H9 (cell line): Measurements from ENCODE around the gene MOAP1. TPM values are rescaled to one million over a fixed set of nuclear protein-coding genes. Genes with fewer than 3 reads are reported as not detected.

Experiments used
- DNase-seq: peaks from one replicate; pipeline ENCODE4 v3.0.0-alpha.2; 2017
- H2AFZ ChIP-seq: one replicate; pipeline ENCODE4 v1.6.1; 2013; ENCODE audit warnings: mild to moderate bottlenecking, low read length, control low read depth, moderate library complexity
- H2AK5ac ChIP-seq: 2 replicates; pipeline ENCODE4 v1.6.1; 2013; ENCODE audit warnings: low read length, control low read depth, mixed read lengths; ENCODE audit not compliant: insufficient read length
- H2BK120ac ChIP-seq: one replicate; pipeline ENCODE4 v1.6.1; 2013; ENCODE audit warnings: low read depth, mild to moderate bottlenecking, low read length, control low read depth, inconsistent platforms; ENCODE audit not compliant: poor library complexity, severe bottlenecking
- H2BK12ac ChIP-seq: 2 replicates; pipeline ENCODE4 v1.6.1; 2013; ENCODE audit warnings: low read length, control low read depth, mixed read lengths, low read depth; ENCODE audit not compliant: insufficient read length
- H2BK15ac ChIP-seq: 2 replicates; pipeline ENCODE4 v1.6.1; 2013; ENCODE audit warnings: low read depth, low read length, control low read depth
- H2BK20ac ChIP-seq: one replicate; pipeline ENCODE4 v1.6.1; 2013; ENCODE audit warnings: low read depth, mild to moderate bottlenecking, low read length, control low read depth, inconsistent platforms; ENCODE audit not compliant: poor library complexity, severe bottlenecking
- H2BK5ac ChIP-seq: 2 replicates; pipeline ENCODE4 v1.6.1; 2013; ENCODE audit warnings: low read length, control low read depth, mixed read lengths; ENCODE audit not compliant: insufficient read length
- H3K14ac ChIP-seq: 2 replicates; pipeline ENCODE4 v1.6.1; 2013; ENCODE audit warnings: low read length, control low read depth; ENCODE audit not compliant: insufficient read depth
- H3K18ac ChIP-seq: 2 replicates; pipeline ENCODE4 v1.6.1; 2013; ENCODE audit warnings: low read depth, mild to moderate bottlenecking, mixed read lengths, low read length, control low read depth; ENCODE audit not compliant: insufficient read length
- H3K23ac ChIP-seq: 2 replicates; pipeline ENCODE4 v1.6.1; 2013; ENCODE audit warnings: low read length, control low read depth, mixed read lengths, low read depth; ENCODE audit not compliant: insufficient read length
- H3K23me2 ChIP-seq: 2 replicates; pipeline ENCODE4 v1.6.1; 2013; ENCODE audit warnings: low read depth, mild to moderate bottlenecking, mixed read lengths, low read length, control low read depth; ENCODE audit not compliant: insufficient read length, poor library complexity, severe bottlenecking
- H3K27ac ChIP-seq: 2 replicates; pipeline ENCODE4 v1.5.1; 2013; ENCODE audit warnings: low read length, control low read depth, mixed read lengths, low read depth; ENCODE audit not compliant: insufficient read length
- H3K27me3 ChIP-seq: 2 replicates; pipeline ENCODE4 v1.6.1; 2013; ENCODE audit warnings: low read length, control low read depth, inconsistent platforms; ENCODE audit not compliant: insufficient read depth
- H3K4ac ChIP-seq: 2 replicates; pipeline ENCODE4 v1.6.1; 2013; ENCODE audit warnings: low read depth, mild to moderate bottlenecking, control low read depth, inconsistent platforms, low read length, moderate library complexity
- H3K4me1 ChIP-seq: 2 replicates; pipeline ENCODE4 v1.6.1; 2013; ENCODE audit warnings: low read length, control low read depth, inconsistent platforms; ENCODE audit not compliant: insufficient read depth
- H3K4me2 ChIP-seq: 2 replicates; pipeline ENCODE4 v1.6.1; 2013; ENCODE audit warnings: low read length, control low read depth, mixed read lengths; ENCODE audit not compliant: insufficient read length, insufficient read depth
- H3K56ac ChIP-seq: 2 replicates; pipeline ENCODE4 v1.6.1; 2013; ENCODE audit warnings: low read depth, mild to moderate bottlenecking, mixed read lengths, low read length, control low read depth; ENCODE audit not compliant: insufficient read length
- H3K79me1 ChIP-seq: 2 replicates; pipeline ENCODE4 v1.6.1; 2013; ENCODE audit warnings: low read depth, mild to moderate bottlenecking, moderate library complexity, low read length, control low read depth, inconsistent platforms; ENCODE audit not compliant: insufficient read depth, poor library complexity, severe bottlenecking
- H3K79me2 ChIP-seq: 2 replicates; pipeline ENCODE4 v1.6.1; 2013; ENCODE audit warnings: low read length, control low read depth, inconsistent platforms; ENCODE audit not compliant: insufficient read depth
- H3K9ac ChIP-seq: 2 replicates; pipeline ENCODE4 v1.6.1; 2013; ENCODE audit warnings: low read length, control low read depth, mixed read lengths; ENCODE audit not compliant: insufficient read length; ENCODE audit errors: extremely low read depth
- H3K9me3 ChIP-seq: one replicate; pipeline ENCODE4 v1.6.1; 2013; ENCODE audit warnings: low read depth, low read length, inconsistent platforms; ENCODE audit not compliant: control insufficient read depth
- H3T11ph ChIP-seq: one replicate; pipeline ENCODE4 v1.6.1; 2013; ENCODE audit warnings: mild to moderate bottlenecking, low read length, control low read depth, inconsistent platforms
- H4K20me1 ChIP-seq: one replicate; pipeline ENCODE4 v1.6.1; 2013; ENCODE audit not compliant: control insufficient read depth, insufficient read length, insufficient read depth
- H4K5ac ChIP-seq: 2 replicates; pipeline ENCODE4 v1.6.1; 2013; ENCODE audit warnings: low read depth, mild to moderate bottlenecking, mixed read lengths, low read length, control low read depth; ENCODE audit not compliant: insufficient read length
- H4K8ac ChIP-seq: replicated peaks from 2 replicates; pipeline ENCODE4 v1.6.1; 2013; ENCODE audit warnings: low read length, control low read depth, mixed read lengths, low read depth; ENCODE audit not compliant: insufficient read length
- H4K91ac ChIP-seq: 2 replicates; pipeline ENCODE4 v1.6.1; 2013; ENCODE audit warnings: low read depth, mild to moderate bottlenecking, moderate library complexity, mixed read lengths, low read length, control low read depth; ENCODE audit not compliant: insufficient read length
- H3K27ac Mint-ChIP-seq, 3 experiments: 2 replicates in 2 of 3; 3 replicates in 1 of 3; pipeline ENCODE4 v1.8.0; 2020 to 2021; ENCODE audit warnings: mixed read lengths in 3 of 3, mild to moderate bottlenecking in 1 of 3, moderate library complexity in 1 of 3
- H3K27me3 Mint-ChIP-seq: 2 replicates; pipeline ENCODE4 v1.8.0; 2021; ENCODE audit warnings: low read depth, mild to moderate bottlenecking, moderate library complexity, mixed read lengths
- H3K36me3 Mint-ChIP-seq, 3 experiments: 2 replicates in 2 of 3; 3 replicates in 1 of 3; pipeline ENCODE4 v1.8.0; 2020 to 2021; ENCODE audit warnings: low read depth in 3 of 3, mixed read lengths in 3 of 3; ENCODE audit not compliant: insufficient read depth in 1 of 3
- H3K4me1 Mint-ChIP-seq, 2 experiments: 2 replicates each; pipeline ENCODE4 v1.8.0; 2020; ENCODE audit warnings: mixed read lengths in 2 of 2
- H3K4me3 Mint-ChIP-seq, 2 experiments: 2 replicates in 1 of 2; 3 replicates in 1 of 2; pipeline ENCODE4 v1.8.0; 2020 to 2021; ENCODE audit warnings: mild to moderate bottlenecking in 2 of 2, mixed read lengths in 2 of 2, moderate library complexity in 1 of 2
- H3K9me3 Mint-ChIP-seq, 2 experiments: 2 replicates in 1 of 2; 3 replicates in 1 of 2; pipeline ENCODE4 v1.8.0; 2020; ENCODE audit warnings: mild to moderate bottlenecking in 2 of 2, mixed read lengths in 2 of 2, moderate library complexity in 1 of 2
- CTCF ChIP-seq: fragments of 200-600 bp; sonication (generic); conservative IDR thresholded peaks from 3 replicates; pipeline ENCODE4 v1.8.0; 2021; ENCODE audit warnings: antibody characterized with exemption, mild to moderate bottlenecking
- WGBS: extraction: QIAGEN DNeasy Blood & Tissue Kit; methylation state at CpG from one replicate; pipeline ENCODE4 v1.1.7; 2013; ENCODE audit warnings: missing lambda C conversion rate, low lambda C conversion rate, mixed read lengths; ENCODE audit not compliant: insufficient read length; ENCODE audit errors: extremely low coverage; 5-methylcytosine and 5-hydroxymethylcytosine counted together
- total RNA-seq: library from RNA; stranded (reverse); gene quantifications from 2 replicates; pipeline ENCODE4 v1.2.1, GENCODE V29; 2021

Gene MOAP1
- total RNA-seq, 1 experiment from 2014 or later, result 13.6 TPM

GRCh38 chr14:93183596-93184317 is 940 bp downstream of the MOAP1 start:
- WGBS, result no CpG with 5 or more reads among the region's 17 CpGs
- no peak overlapping the region for H4K5ac ChIP-seq
- Mint-ChIP-seq H3K36me3 (peaks cover 3 to 34% (median 32%) of the 10 kb centered on the region in 3 experiments; a peak in 6 of 7 replicates), H3K27ac (peak overlapping the region in 2 of 3 experiments; percentile 90 to 95; a peak in 3 of 7 replicates), H3K27me3 (no peaks in the 10 kb centered on the region), H3K4me1 (peaks cover 11 to 18% of the 10 kb centered on the region in 2 experiments), H3K9me3 (no peaks in the 10 kb centered on the region), H3K4me3 (peak overlapping the region; percentile 78 to 93)
- no peak overlapping the region for H4K8ac ChIP-seq
- no peak overlapping the region for H3K14ac ChIP-seq
- no peaks in the 10 kb centered on the region for H4K20me1 ChIP-seq
- H3T11ph ChIP-seq, result no peak overlapping the region
- H3K27me3 ChIP-seq, result no peaks in the 10 kb centered on the region
- H3K9me3 ChIP-seq, result no peaks in the 10 kb centered on the region
- H3K79me2 ChIP-seq, result no peaks in the 10 kb centered on the region; the same call in 1 of the 2 replicates
- DNase-seq, result no peak
- peaks cover 3% of the 10 kb centered on the region for H3K23me2 ChIP-seq
- H2BK20ac ChIP-seq, result no peak overlapping the region
- no peak overlapping the region for H2BK120ac ChIP-seq
- H2AFZ ChIP-seq, result no peak overlapping the region
- no peak overlapping the region for H3K27ac ChIP-seq
- peak overlapping the region; percentile 41 for H3K9ac ChIP-seq
- H2BK12ac ChIP-seq, result no peak overlapping the region
- H2AK5ac ChIP-seq, result no peak overlapping the region
- H3K56ac ChIP-seq, result no peak overlapping the region
- peaks cover 9% of the 10 kb centered on the region for H3K79me1 ChIP-seq
- H2BK15ac ChIP-seq, result no peak overlapping the region
- no peak overlapping the region for H3K18ac ChIP-seq
- no peak overlapping the region for H3K4ac ChIP-seq
- H3K23ac ChIP-seq, result no peak overlapping the region
- H3K4me2 ChIP-seq, result peak overlapping the region; percentile 39
- no peak overlapping the region for H4K91ac ChIP-seq
- TF ChIP-seq CTCF, result no peak
- no peak overlapping the region for H2BK5ac ChIP-seq
- H3K4me1 ChIP-seq, result no peaks in the 10 kb centered on the region
